GM23248 (cell line): ENCODE data around the gene TRIM28. TPM values are rescaled to one million over a fixed set of nuclear protein-coding genes. Genes with fewer than 3 reads are reported as not detected.
A peak's percentile ranks its signal among the peaks of the same experiment; 100 is the strongest.

ENCODE experiments used
- DNase-seq: peaks from one replicate; pipeline ENCODE4 v3.0.0-alpha.2; 2015
- H2AFZ ChIP-seq: fragments of 200-600 bp; sonication (generic); 2 replicates; pipeline ENCODE4 v1.6.1; 2016; ENCODE audit warnings: antibody characterized with exemption
- H3F3A ChIP-seq: fragments of 200-600 bp; sonication (generic); 2 replicates; pipeline ENCODE4 v1.6.1; 2016; ENCODE audit warnings: mild to moderate bottlenecking, antibody characterized with exemption, mixed run types; ENCODE audit not compliant: insufficient read depth
- H3K27ac ChIP-seq: fragments of 200-600 bp; sonication (generic); 2 replicates; pipeline ENCODE4 v1.5.1; 2016; ENCODE audit warnings: mild to moderate bottlenecking
- H3K27me3 ChIP-seq: fragments of 200-600 bp; sonication (generic); replicated peaks from 2 replicates; pipeline ENCODE4 v1.6.1; 2016; ENCODE audit warnings: mild to moderate bottlenecking; ENCODE audit not compliant: insufficient read depth
- H3K36me3 ChIP-seq: fragments of 200-600 bp; sonication (generic); 2 replicates; pipeline ENCODE4 v1.6.1; 2016; ENCODE audit warnings: low read depth, mild to moderate bottlenecking
- H3K4me1 ChIP-seq: fragments of 200-600 bp; sonication (generic); 2 replicates; pipeline ENCODE4 v1.6.1; 2016; ENCODE audit warnings: mild to moderate bottlenecking; ENCODE audit not compliant: insufficient read depth
- H3K4me2 ChIP-seq: fragments of 200-600 bp; sonication (generic); one replicate; pipeline ENCODE4 v1.6.1; 2016; ENCODE audit warnings: mild to moderate bottlenecking; ENCODE audit not compliant: unreplicated experiment
- H3K4me3 ChIP-seq: fragments of 200-600 bp; sonication (generic); 2 replicates; pipeline ENCODE4 v1.5.1; 2016; ENCODE audit warnings: mild to moderate bottlenecking
- H3K79me2 ChIP-seq: fragments of 200-600 bp; sonication (generic); 2 replicates; pipeline ENCODE4 v1.6.1; 2016; ENCODE audit warnings: mild to moderate bottlenecking; ENCODE audit not compliant: insufficient read depth
- H3K9ac ChIP-seq: fragments of 200-600 bp; sonication (generic); 2 replicates; pipeline ENCODE4 v1.6.1; 2016; ENCODE audit warnings: mild to moderate bottlenecking
- H3K9me2 ChIP-seq: fragments of 200-600 bp; sonication (generic); 2 replicates; pipeline ENCODE4 v1.6.1; 2016; ENCODE audit warnings: mixed run types, mild to moderate bottlenecking, moderate library complexity; ENCODE audit not compliant: insufficient read depth
- H3K9me3 ChIP-seq: fragments of 200-600 bp; sonication (generic); one replicate; pipeline ENCODE4 v1.6.1; 2017; ENCODE audit warnings: low read depth
- H4K20me1 ChIP-seq: fragments of 200-600 bp; sonication (generic); 2 replicates; pipeline ENCODE4 v1.6.0; 2016; ENCODE audit not compliant: insufficient read depth
- EZH2 ChIP-seq: fragments of 200-600 bp; sonication (generic); IDR thresholded peaks from 2 replicates; pipeline ENCODE4 v1.6.1; 2018; ENCODE audit warnings: antibody characterized with exemption, mild to moderate bottlenecking; ENCODE audit not compliant: insufficient read depth, poor library complexity, severe bottlenecking
- EZH2phosphoT487 ChIP-seq: fragments of 200-600 bp; sonication (generic); IDR thresholded peaks from 2 replicates; pipeline ENCODE4 v1.6.1; 2018; ENCODE audit warnings: antibody characterized with exemption, moderate library complexity, mild to moderate bottlenecking, low read depth; ENCODE audit not compliant: insufficient read depth
- whole genome bisulfite sequencing, 2 experiments: methylation state at CpG; one replicate each; pipeline ENCODE4 v1.1.6; 2015 to 2017; ENCODE audit warnings: low lambda C conversion rate in 2 of 2, low coverage in 1 of 2; ENCODE audit errors: missing lambda C conversion rate in 2 of 2; 5-methylcytosine and 5-hydroxymethylcytosine counted together
- in situ Hi-C: fragments of 300-500 bp; cut with MboI; formaldehyde crosslinking; loops from 2 replicates; pipeline ENCODE4 v1.15.0; 2020
- polyA plus RNA-seq: library from polyadenylated mRNA; unstranded; fragments of >200 nt; fragmentation: Nextera tagmentation; extraction: Ambion mirVana; gene quantifications from 2 replicates; pipeline ENCODE4 v1.2.1, GENCODE V29; 2016
- total RNA-seq: library from RNA; depleted of rRNA; stranded (reverse); fragments of >200 nt; shearing (Covaris generic); gene quantifications from 2 replicates; pipeline ENCODE4 v1.2.3, GENCODE V29; 2014

The TRIM28 gene
- total and polyA plus RNA-seq, 2 experiments from 2014 or later = 61.5 to 319 TPM

DNA sequence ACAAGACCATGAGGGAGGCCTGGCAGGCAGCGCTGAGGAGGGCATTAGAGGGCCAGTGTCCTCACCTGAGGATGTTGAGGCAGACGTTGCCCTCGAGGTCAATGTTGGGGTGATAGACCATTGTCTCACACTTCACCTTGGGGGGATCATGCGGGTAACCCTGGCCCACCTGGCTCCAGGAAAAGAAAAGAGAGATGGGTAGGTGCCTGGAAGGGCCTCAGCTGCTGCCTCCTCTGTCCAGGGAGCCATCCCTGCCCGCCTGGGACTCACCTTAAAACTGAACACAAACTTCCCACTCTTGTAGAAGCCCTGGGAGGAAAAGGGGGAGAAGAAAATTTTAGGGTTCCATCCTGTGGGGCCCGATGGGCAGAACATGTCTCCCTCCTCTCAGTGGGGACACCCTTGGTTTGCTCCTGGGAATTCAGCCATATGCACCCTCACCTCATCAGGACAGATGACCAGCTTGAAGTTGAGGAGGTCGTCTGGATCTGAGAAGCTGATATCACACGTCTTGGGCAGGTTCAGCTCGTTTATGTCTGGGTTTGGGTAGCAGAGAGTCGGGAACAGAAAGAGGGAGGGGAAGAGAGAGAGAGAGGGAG, 12.9 kb downstream of the TRIM28 start:
- Histone ChIP-seq H3K4me2 (peak overlapping the region; percentile 90), H3F3A (peaks cover 49% of the 10 kb centered on the region), H3K9me3 (no peaks in the 10 kb centered on the region), H3K9me2 (no peaks in the 10 kb centered on the region), H3K27ac (peak overlapping the region; percentile 96; the same call in 1 of the 2 replicates), H3K79me2 (peaks cover 59% of the 10 kb centered on the region), H2AFZ (no peak overlapping the region), H3K4me1 (peaks cover 22% of the 10 kb centered on the region), H4K20me1 (no peaks in the 10 kb centered on the region), H3K27me3 (no peaks in the 10 kb centered on the region), H3K36me3 (peaks cover 11% of the 10 kb centered on the region; the same call in 1 of the 2 replicates), H3K4me3 (peak overlapping the region; percentile 83), H3K9ac (peak overlapping the region; percentile 96)
- DNase-seq = no peak
- TF ChIP-seq EZH2 = no peak
- no peak for TF ChIP-seq EZH2phosphoT487
- in situ Hi-C loops = no loop called here
- WGBS, 2 experiments = 42 to 44% methylated on average over 7 to 10 of the region's 10 CpGs

DNA sequence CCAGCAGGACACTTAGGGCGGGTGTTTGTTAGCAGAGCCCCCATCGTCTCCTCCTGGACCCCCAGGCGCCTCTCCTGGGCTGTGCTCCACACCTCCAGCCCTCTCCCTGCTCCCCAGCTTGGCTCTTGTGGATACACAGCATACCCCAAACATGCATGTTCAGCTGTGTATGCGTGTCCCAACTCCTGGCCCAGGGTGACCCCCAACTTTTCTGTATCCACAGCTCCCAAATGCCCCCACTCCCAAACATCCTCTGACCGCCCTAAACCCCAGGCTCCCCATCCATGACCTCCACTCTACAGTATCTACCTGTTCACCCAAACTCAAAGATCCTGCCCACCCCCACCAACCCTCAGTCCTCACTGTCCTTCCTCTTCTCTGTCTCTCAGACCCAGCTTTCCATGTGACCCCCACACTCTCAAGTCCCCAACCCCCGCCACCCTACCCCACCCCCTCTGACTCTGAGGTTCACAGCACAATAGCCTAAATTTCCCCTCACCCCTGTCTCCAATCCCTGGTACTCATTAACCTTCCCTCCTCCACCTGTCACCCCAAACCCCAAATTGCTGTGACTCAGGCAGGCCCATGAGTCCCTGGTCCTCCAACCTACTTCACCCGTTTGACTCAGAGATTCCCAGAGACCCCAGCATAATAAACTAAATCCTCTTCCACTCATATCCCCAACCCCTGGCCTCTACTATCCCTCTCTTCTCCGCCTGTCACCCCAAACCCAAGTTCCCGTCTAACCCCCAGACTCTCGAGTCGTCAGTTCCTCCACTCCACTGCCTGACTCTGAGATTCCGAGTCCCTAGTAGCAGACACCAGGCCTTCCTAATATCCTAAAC, 13.6 kb downstream of the TRIM28 start:
- Histone ChIP-seq H4K20me1 (no peaks in the 10 kb centered on the region), H2AFZ (no peak overlapping the region), H3F3A (peaks cover 41% of the 10 kb centered on the region), H3K4me2 (peak overlapping the region; percentile 90), H3K36me3 (peaks cover 6% of the 10 kb centered on the region; the same call in 1 of the 2 replicates), H3K4me1 (peaks cover 27% of the 10 kb centered on the region), H3K79me2 (peaks cover 52% of the 10 kb centered on the region), H3K9ac (peak overlapping the region; percentile 96), H3K27me3 (no peaks in the 10 kb centered on the region), H3K4me3 (peak overlapping the region; percentile 83), H3K27ac (peak overlapping the region; percentile 96), H3K9me3 (no peaks in the 10 kb centered on the region), H3K9me2 (no peaks in the 10 kb centered on the region)
- DNase-seq = peak; percentile 30
- TF ChIP-seq EZH2phosphoT487 (no peak), EZH2 (no peak)
- in situ Hi-C loops = no loop called here
- WGBS, 2 experiments = 16 to 23% methylated on average over 11 to 12 of the region's 12 CpGs

DNA sequence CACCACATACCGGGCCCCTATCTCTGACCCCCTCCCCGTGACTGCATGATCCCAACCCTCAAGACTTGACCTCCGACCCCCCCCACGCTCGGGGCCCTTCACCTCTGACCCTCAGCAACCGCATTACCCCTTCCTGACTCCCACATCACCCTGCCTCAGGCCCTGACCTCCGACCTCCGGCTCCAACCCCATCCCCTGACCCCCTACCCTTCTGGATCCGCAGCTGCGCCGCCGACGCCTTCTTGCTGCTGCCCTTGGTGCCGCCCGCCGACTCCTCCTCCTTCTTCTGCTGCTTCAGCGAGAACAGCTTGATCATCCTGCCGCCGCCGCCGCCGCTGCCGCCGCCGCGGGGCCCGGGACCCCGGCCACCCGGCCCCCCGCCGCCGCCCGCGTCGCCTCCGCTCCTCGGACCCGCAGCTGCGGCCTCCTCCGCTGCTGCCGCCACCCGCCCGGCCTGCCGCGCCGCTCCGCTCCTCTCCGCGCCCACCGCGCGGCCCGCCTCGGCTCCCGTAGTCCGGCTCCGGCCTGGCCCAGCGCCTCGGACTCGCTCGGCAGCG, 14.3 kb downstream of the TRIM28 start, which contains the start of gene UBE2M:
UBE2M (minus strand) TSS at position 546 of the 557 bp plus-strand sequence; CDS start at position 316, 230 bp downstream.
- WGBS, 2 experiments = 0 to 1% methylated on average over 11 to 61 of the region's 62 CpGs
- peaks cover 45% of the 10 kb centered on the region for H3K79me2 ChIP-seq
- peaks cover 3% of the 10 kb centered on the region; the same call in 1 of the 2 replicates for H3K36me3 ChIP-seq
- H3K4me2 ChIP-seq = peak within 1 kb of the TSS; percentile 91
- H3K4me1 ChIP-seq = peaks cover 30% of the 10 kb centered on the region
- peaks cover 34% of the 10 kb centered on the region for H3F3A ChIP-seq
- H3K9me2 ChIP-seq = no peaks in the 10 kb centered on the region
- TF ChIP-seq EZH2 (no peak), EZH2phosphoT487 (no peak)
- no peaks in the 10 kb centered on the region for H4K20me1 ChIP-seq
- peak within 1 kb of the TSS; percentile 96 for H3K9ac ChIP-seq
- H3K4me3 ChIP-seq = peak within 1 kb of the TSS; percentile 83
- peak; percentile 77 for DNase-seq
- H3K27ac ChIP-seq = peak within 1 kb of the TSS; percentile 96
- peak within 1 kb of the TSS; percentile 74 for H2AFZ ChIP-seq
- in situ Hi-C loops = no loop called here
- no peaks in the 10 kb centered on the region for H3K27me3 ChIP-seq
- no peaks in the 10 kb centered on the region for H3K9me3 ChIP-seq

DNA sequence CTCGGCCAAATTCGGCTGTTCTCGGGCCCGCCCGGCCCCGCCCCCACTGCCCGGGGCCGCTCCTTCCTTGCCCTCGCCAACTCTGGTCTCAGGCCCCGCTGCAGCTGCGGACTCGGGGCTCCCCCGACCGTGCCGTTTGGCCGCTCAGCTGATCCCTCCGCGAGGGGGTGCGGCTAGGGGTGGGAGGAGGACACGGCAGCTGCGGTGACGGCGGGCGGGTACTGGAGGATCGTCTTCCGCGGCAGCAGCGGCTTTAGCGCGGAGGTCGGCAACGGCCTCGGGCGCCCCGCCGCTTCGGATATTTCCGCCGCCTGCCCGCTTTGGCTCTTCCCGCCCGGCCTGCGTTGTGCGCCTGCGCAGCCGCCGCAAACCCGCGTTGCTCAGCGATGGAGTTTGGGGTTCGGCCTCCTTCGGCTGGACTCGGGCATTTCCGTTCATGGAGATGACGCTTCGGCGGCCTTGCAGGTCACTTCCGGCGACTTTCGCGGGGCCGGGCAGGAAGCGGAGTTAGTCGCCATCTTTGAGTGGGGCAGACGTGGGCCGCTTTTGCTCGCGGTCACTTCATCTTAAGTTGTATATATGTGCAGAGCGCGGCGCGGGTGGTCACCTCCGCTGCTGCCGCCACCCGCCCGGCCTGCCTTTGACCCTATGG, 14.9 kb downstream of the TRIM28 start:
- peak overlapping the region; percentile 91 for H3K4me2 ChIP-seq
- peak overlapping the region; percentile 96 for H3K9ac ChIP-seq
- peaks cover 39% of the 10 kb centered on the region for H3K79me2 ChIP-seq
- peak overlapping the region; percentile 96 for H3K27ac ChIP-seq
- peak overlapping the region; percentile 83 for H3K4me3 ChIP-seq
- no peaks in the 10 kb centered on the region for H4K20me1 ChIP-seq
- 0 to 1% methylated on average over 49 to 59 of the region's 76 CpGs for WGBS, 2 experiments
- no peaks in the 10 kb centered on the region for H3K27me3 ChIP-seq
- no peaks in the 10 kb centered on the region for H3K9me2 ChIP-seq
- DNase-seq = peak; percentile 99
- H3K9me3 ChIP-seq = no peaks in the 10 kb centered on the region
- H3K36me3 ChIP-seq = peaks cover 3% of the 10 kb centered on the region; the same call in 1 of the 2 replicates
- peaks cover 34% of the 10 kb centered on the region for H3F3A ChIP-seq
- TF ChIP-seq EZH2 = no peak
- no peak for TF ChIP-seq EZH2phosphoT487
- in situ Hi-C loops = no loop called here
- peaks cover 32% of the 10 kb centered on the region for H3K4me1 ChIP-seq
- H2AFZ ChIP-seq = peak overlapping the region; percentile 74
